T-cell (primary cell): ENCODE results near the gene HSDL2. TPM values are rescaled to one million over a fixed set of nuclear protein-coding genes. Genes with fewer than 3 reads are reported as not detected.
"Not testable (repeated sequence)": the region's sequence is repeated elsewhere in the genome, so short reads cannot be mapped to it uniquely, and the experiment has no call there.

ENCODE experiments used
- ATAC-seq, 4 experiments: fragments of 200-7000 bp in 3 of 4; fragments of 150-1000 bp in 1 of 4; cut with Tn5 transposase; replicated peaks in 1 of 4; 1 replicate in 3 of 4; 2 replicates in 1 of 4; pipeline ENCODE4 v1.10.0; 2021; ENCODE audit warnings: moderate library complexity in 3 of 4, mild to moderate bottlenecking in 2 of 4, moderate number of reproducible peaks in 1 of 4
- CTCF ChIA-PET, 2 donors: fragments of 300-600 bp; sonication (Branson Sonifier 250); formaldehyde crosslinking; loops; one replicate each; lab custom pipeline; 2022; ENCODE audit warnings: antibody characterized with exemption in 2 of 2; lab: Charles Lee
- POLR2A ChIA-PET, 2 donors: fragments of 300-600 bp; sonication (Branson Sonifier 250); formaldehyde crosslinking; loops; one replicate each; lab custom pipeline; 2022; ENCODE audit warnings: antibody characterized with exemption in 2 of 2; lab: Charles Lee
- DNase-seq, 35 experiments: peaks; one replicate each; pipeline versions ENCODE4 v3.0.0 to v3.0.0-alpha.2; 2013 to 2023
- H3K27ac ChIP-seq: one replicate; pipeline ENCODE4 v1.5.1; 2013; ENCODE audit warnings: low read length
- H3K27me3 ChIP-seq, 2 experiments: replicated peaks in 1 of 2; 1 replicate in 1 of 2; 2 replicates in 1 of 2; pipeline versions ENCODE4 v1.6.1 to v1.7.0; 2013; ENCODE audit warnings: low read length in 1 of 2, mixed read lengths in 1 of 2; ENCODE audit not compliant: control insufficient read depth in 2 of 2, insufficient read depth in 2 of 2; ENCODE audit errors: extremely low read depth in 1 of 2
- H3K36me3 ChIP-seq, 2 donors: 1 replicate in 1 of 2; 2 replicates in 1 of 2; pipeline versions ENCODE4 v1.6.1 to v1.7.0; 2013; ENCODE audit warnings: low read length in 1 of 2; ENCODE audit not compliant: control insufficient read depth in 2 of 2, insufficient read depth in 1 of 2; ENCODE audit errors: extremely low read depth in 1 of 2
- H3K4me1 ChIP-seq, 2 experiments: 1 replicate in 1 of 2; 2 replicates in 1 of 2; pipeline versions ENCODE4 v1.6.1 to v1.7.0; 2013; ENCODE audit warnings: low read length in 2 of 2, mixed read lengths in 1 of 2; ENCODE audit not compliant: insufficient read depth in 2 of 2, control insufficient read depth in 1 of 2; ENCODE audit errors: extremely low read depth in 1 of 2
- H3K4me3 ChIP-seq, 2 donors: 1 replicate in 1 of 2; 2 replicates in 1 of 2; pipeline versions ENCODE4 v1.5.1 to v1.7.0; 2013; ENCODE audit warnings: mild to moderate bottlenecking in 2 of 2, low read length in 1 of 2, moderate library complexity in 1 of 2; ENCODE audit not compliant: control insufficient read depth in 1 of 2; ENCODE audit errors: extremely low read depth in 1 of 2
- H3K9me3 ChIP-seq: 2 replicates; pipeline ENCODE4 v1.7.0; 2013
- H3K27ac Mint-ChIP-seq, 2 donors: one replicate each; pipeline ENCODE4 v1.8.0; 2020 to 2021; ENCODE audit warnings: mild to moderate bottlenecking in 2 of 2, mixed read lengths in 2 of 2
- H3K27me3 Mint-ChIP-seq, 2 donors: one replicate each; pipeline ENCODE4 v1.8.0; 2021 to 2022; ENCODE audit warnings: mixed read lengths in 2 of 2
- H3K36me3 Mint-ChIP-seq: one replicate; pipeline ENCODE4 v1.8.0; 2021; ENCODE audit warnings: mixed read lengths
- H3K4me1 Mint-ChIP-seq, 3 donors: one replicate each; pipeline ENCODE4 v1.8.0; 2020 to 2022; ENCODE audit warnings: mixed read lengths in 3 of 3, mild to moderate bottlenecking in 1 of 3
- H3K4me3 Mint-ChIP-seq, 3 donors: one replicate each; pipeline ENCODE4 v1.8.0; 2020 to 2022; ENCODE audit warnings: mild to moderate bottlenecking in 3 of 3, mixed read lengths in 3 of 3, moderate library complexity in 3 of 3
- H3K9me3 Mint-ChIP-seq, 3 donors: one replicate each; pipeline ENCODE4 v1.8.0; 2020 to 2022; ENCODE audit warnings: mixed read lengths in 3 of 3
- WGBS: methylation state at CpG from one replicate; pipeline ENCODE4 v1.1.5; 2013; ENCODE audit warnings: missing lambda C conversion rate; ENCODE audit not compliant: insufficient coverage; 5-methylcytosine and 5-hydroxymethylcytosine counted together
- total RNA-seq, 35 experiments: library from RNA in 6 of 35; stranded (reverse) in 6 of 35; fragments of 120-200 nt in 1 of 35; gene quantifications; one replicate each; pipeline versions ENCODE4 v1.2.1 to v1.2.4 and lab custom pipeline; 2013 to 2026

The HSDL2 gene
- total RNA-seq, 5 donors from 2014 or later (not counting 1 experiment from before 2014, with no cell fraction given): 9.1 to 11.8 (median 10.8) TPM

DNA sequence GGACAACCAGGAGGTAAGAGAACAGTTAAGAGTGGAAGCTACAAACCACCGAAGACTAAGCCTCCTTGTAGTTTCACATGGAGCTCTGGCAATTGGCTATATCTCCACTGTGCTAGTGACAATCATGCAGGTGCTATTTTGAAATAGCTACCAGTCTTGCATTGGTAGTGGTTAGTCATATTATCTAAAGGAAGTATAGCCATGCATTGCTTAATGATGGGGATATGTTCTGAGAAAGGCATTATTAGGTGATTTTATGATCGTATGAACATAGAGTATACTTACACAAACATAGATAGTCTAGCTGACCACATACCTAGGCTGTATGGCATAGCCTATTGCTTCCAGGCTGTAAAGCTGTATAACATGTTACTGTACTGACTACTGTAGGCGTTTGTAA is 28.4 kb downstream of the HSDL2 start:
- peaks cover 54% of the 10 kb centered on the region for H3K36me3 Mint-ChIP-seq
- Histone ChIP-seq H3K27me3 (no peaks in the 10 kb centered on the region), H3K27ac (no peak overlapping the region), H3K36me3 (peaks cover 0 to 16% of the 10 kb centered on the region in 2 donors), H3K4me1 (no peaks in the 10 kb centered on the region), H3K9me3 (no peaks in the 10 kb centered on the region), H3K4me3 (no peak overlapping the region)
- ChIA-PET POLR2A (no interaction called here), CTCF (no interaction called here)
- no peak overlapping the region for H3K4me3 Mint-ChIP-seq
- no CpG with 5 or more reads among the region's 3 CpGs for WGBS
- H3K9me3 Mint-ChIP-seq: no peaks in the 10 kb centered on the region
- DNase-seq (no peak), ATAC-seq (no peak)
- no peaks in the 10 kb centered on the region for H3K27me3 Mint-ChIP-seq
- no peak overlapping the region for H3K27ac Mint-ChIP-seq
- H3K4me1 Mint-ChIP-seq: no peaks in the 10 kb centered on the region

DNA sequence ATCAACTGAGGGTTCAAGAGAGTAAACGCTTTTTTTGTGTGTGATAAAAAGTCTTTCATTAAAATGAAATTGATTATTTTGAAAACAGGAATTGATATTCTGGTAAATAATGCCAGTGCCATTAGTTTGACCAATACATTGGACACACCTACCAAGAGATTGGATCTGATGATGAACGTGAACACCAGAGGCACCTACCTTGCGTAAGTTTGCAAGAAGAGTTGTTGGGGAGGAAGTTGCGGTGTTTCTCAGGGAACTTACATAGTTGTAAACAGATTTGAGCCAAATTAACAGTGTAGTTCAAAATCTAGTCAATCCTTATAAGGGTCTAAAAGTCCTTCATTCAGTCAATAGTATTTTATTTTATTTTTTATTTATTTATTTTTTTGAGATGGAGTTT is 28.9 kb downstream of the HSDL2 start:
- peaks cover 0 to 16% of the 10 kb centered on the region in 2 donors for H3K36me3 ChIP-seq
- no peaks in the 10 kb centered on the region for H3K9me3 ChIP-seq
- Mint-ChIP-seq H3K27ac (no peak overlapping the region), H3K27me3 (no peaks in the 10 kb centered on the region), H3K4me3 (no peak overlapping the region), H3K4me1 (no peaks in the 10 kb centered on the region), H3K9me3 (no peaks in the 10 kb centered on the region), H3K36me3 (peaks cover 51% of the 10 kb centered on the region)
- no peak overlapping the region for H3K27ac ChIP-seq
- DNase-seq (no peak), ATAC-seq (no peak)
- POLR2A ChIA-PET: no interaction called here
- no peaks in the 10 kb centered on the region for H3K27me3 ChIP-seq
- no peak overlapping the region for H3K4me3 ChIP-seq
- CTCF ChIA-PET: no interaction called here
- WGBS: no CpG with 5 or more reads among the region's 4 CpGs
- H3K4me1 ChIP-seq: no peaks in the 10 kb centered on the region

DNA sequence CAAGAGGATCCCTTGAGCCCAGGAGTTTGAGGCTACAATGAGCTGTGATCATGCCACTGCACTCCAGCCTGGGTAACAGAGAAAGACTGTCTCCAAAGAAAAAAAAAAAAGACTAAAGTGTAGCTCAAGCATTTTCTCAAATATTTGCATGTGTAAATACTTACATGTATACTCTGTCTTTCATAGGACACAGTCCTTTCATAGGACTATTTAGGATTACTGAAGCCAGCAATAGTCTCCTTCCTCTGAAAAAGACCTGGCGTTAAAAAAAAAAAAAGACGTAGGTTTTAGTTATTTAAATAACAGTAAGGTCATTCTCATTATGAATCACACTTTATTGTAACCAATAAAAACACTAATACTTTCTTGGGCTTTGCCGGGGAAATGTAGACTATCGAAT is 29.9 kb downstream of the HSDL2 start:
- Mint-ChIP-seq H3K9me3 (no peaks in the 10 kb centered on the region), H3K4me1 (no peaks in the 10 kb centered on the region), H3K4me3 (no peak overlapping the region), H3K27ac (no peak overlapping the region), H3K36me3 (peaks cover 42% of the 10 kb centered on the region), H3K27me3 (no peaks in the 10 kb centered on the region)
- Histone ChIP-seq H3K4me3 (no peak overlapping the region), H3K4me1 (no peaks in the 10 kb centered on the region), H3K27me3 (no peaks in the 10 kb centered on the region), H3K36me3 (peaks cover 0 to 16% of the 10 kb centered on the region in 2 donors), H3K27ac (no peak overlapping the region), H3K9me3 (no peaks in the 10 kb centered on the region)
- 100% methylated on average over 2 of the region's 4 CpGs for WGBS
- ATAC-seq: no peak
- no peak for DNase-seq
- ChIA-PET CTCF (interaction anchor here in 1 of 2 donors (0.5 kb wide), 1 partner anchor 1101 kb away, joined by 4 read pairs; no protein-coding TSS in a partner anchor), POLR2A (interaction anchor here in 1 of 2 donors (0.6 kb wide), 1 partner anchor 744 kb away, joined by 5 read pairs; no protein-coding TSS in a partner anchor)

DNA sequence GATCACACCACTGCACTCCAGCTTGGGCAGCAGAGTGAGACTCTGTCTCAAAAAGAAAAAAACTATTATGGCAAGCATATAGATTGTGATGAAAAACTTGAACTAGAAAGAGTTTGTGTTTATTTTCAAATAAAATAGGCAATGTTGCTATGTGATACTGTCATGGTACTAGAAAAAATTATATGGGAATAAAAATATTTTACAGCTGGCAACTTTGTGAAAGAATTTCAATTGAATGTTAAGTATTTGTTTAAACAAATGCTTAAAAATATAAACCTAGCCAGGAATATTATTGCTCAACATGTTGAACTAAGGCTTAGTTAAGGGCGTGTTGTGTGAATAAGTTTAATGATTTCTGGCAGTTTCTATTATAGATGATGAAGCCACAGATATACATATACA is 31.7 kb downstream of the HSDL2 start:
- no peaks in the 10 kb centered on the region for H3K27me3 Mint-ChIP-seq
- no peak overlapping the region for H3K4me3 ChIP-seq
- ChIA-PET POLR2A (no interaction called here), CTCF (no interaction called here)
- peaks cover 0 to 16% of the 10 kb centered on the region in 2 donors for H3K36me3 ChIP-seq
- no CpG with 5 or more reads among the region's 1 CpG for WGBS
- ATAC-seq: no peak
- peaks cover 45% of the 10 kb centered on the region for H3K36me3 Mint-ChIP-seq
- H3K27me3 ChIP-seq: no peaks in the 10 kb centered on the region
- no peak overlapping the region for H3K27ac Mint-ChIP-seq
- H3K9me3 ChIP-seq: no peaks in the 10 kb centered on the region
- DNase-seq: no peak
- H3K9me3 Mint-ChIP-seq: no peaks in the 10 kb centered on the region
- no peaks in the 10 kb centered on the region for H3K4me1 ChIP-seq
- H3K27ac ChIP-seq: no peak overlapping the region
- H3K4me3 Mint-ChIP-seq: no peak overlapping the region
- H3K4me1 Mint-ChIP-seq: no peaks in the 10 kb centered on the region

DNA sequence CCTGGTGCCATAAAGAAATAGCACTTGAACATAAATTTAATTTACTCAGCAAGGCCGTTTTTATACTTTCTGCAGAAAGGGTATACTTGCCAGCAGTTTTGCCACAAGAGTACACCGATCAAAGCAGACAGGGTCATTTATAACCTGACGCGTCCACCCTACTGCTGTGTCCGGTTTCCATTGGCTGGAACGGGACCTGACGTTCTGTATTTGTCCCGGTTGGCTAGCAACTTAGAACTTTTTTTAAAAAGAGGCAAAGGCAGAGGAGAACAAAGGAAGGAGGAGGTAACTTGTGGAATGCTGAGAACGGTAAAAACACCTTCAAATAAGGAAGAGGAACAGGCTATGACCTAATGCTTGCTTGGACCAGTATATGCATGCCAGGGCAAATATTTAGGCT is 33.8 kb downstream of the HSDL2 start:
- H3K4me1 Mint-ChIP-seq, H3K27ac Mint-ChIP-seq, H3K9me3 Mint-ChIP-seq, H3K4me3 ChIP-seq, ATAC-seq, H3K4me3 Mint-ChIP-seq, H3K36me3 ChIP-seq, H3K4me1 ChIP-seq, H3K9me3 ChIP-seq, H3K27ac ChIP-seq, POLR2A ChIA-PET, DNase-seq, H3K27me3 Mint-ChIP-seq, H3K27me3 ChIP-seq: not testable (repeated sequence)
- CTCF ChIA-PET: interaction anchor here in 1 of 2 donors (0.5 kb wide), 1 partner anchor 315 kb away, joined by 3 read pairs; no protein-coding TSS in a partner anchor
- 94% methylated on average over 2 of the region's 9 CpGs for WGBS
- H3K36me3 Mint-ChIP-seq: peaks cover 29% of the 10 kb centered on the region

DNA sequence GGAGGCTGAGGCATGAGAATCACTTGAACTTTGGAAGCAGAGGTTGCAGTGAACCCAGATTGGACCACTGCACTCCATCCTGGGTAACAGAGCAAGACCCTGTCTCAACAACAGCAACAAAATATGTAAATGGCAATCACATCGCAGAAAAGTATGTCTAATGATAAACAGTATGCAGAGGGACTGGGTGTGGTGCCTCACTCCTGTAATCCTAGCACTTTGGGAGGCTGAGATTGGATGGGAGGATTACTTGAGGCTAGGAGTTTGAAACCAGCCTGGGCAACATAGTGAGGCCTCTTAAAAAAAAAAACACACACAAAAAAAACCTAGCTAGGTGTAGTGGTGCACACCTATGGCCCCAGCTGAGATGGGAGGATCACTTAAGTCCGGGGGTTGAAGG is 40.3 kb downstream of the HSDL2 start:
- H3K27ac Mint-ChIP-seq: no peak overlapping the region
- H3K4me3 Mint-ChIP-seq: no peak overlapping the region
- no peak for DNase-seq
- Histone ChIP-seq H3K36me3 (no peaks in the 10 kb centered on the region), H3K27ac (no peak overlapping the region), H3K27me3 (no peaks in the 10 kb centered on the region), H3K4me3 (no peak overlapping the region), H3K9me3 (no peaks in the 10 kb centered on the region), H3K4me1 (no peaks in the 10 kb centered on the region)
- ChIA-PET CTCF (no interaction called here), POLR2A (no interaction called here)
- ATAC-seq: no peak
- no peaks in the 10 kb centered on the region for H3K27me3 Mint-ChIP-seq
- peaks cover 32% of the 10 kb centered on the region for H3K36me3 Mint-ChIP-seq
- WGBS: no CpG with 5 or more reads among the region's 2 CpGs
- no peaks in the 10 kb centered on the region for H3K4me1 Mint-ChIP-seq
- H3K9me3 Mint-ChIP-seq: no peaks in the 10 kb centered on the region

DNA sequence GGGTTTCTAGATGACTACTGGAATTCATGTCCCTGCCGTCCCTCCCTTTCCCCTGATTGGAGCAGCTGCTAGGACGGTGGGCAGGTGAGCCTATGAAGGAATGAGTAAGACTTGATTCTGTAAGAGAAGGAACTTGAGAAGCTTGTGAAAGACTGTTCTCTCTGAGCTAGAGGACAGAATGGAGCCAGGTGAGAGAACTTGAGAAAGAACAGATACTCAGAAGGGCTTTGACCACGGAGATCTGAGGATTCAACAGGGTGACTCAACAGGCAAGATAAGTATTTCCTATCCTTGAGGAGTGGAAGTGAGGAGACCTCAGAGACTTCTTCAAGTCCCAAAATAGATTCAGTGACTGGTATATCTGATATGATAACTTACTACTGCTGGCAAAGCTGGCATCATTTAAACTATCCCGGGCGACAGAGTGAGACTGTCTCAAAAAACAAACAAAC is 41.9 kb downstream of the HSDL2 start:
- DNase-seq (no peak), ATAC-seq (no peak)
- no peak overlapping the region for H3K27ac ChIP-seq
- Mint-ChIP-seq H3K36me3 (peaks cover 27% of the 10 kb centered on the region), H3K4me3 (no peak overlapping the region), H3K4me1 (no peaks in the 10 kb centered on the region), H3K27me3 (no peaks in the 10 kb centered on the region), H3K9me3 (no peaks in the 10 kb centered on the region), H3K27ac (no peak overlapping the region)
- H3K4me1 ChIP-seq: no peaks in the 10 kb centered on the region
- H3K27me3 ChIP-seq: no peaks in the 10 kb centered on the region
- no peak overlapping the region for H3K4me3 ChIP-seq
- ChIA-PET POLR2A (no interaction called here), CTCF (no interaction called here)
- 88% methylated on average over 1 of the region's 5 CpGs for WGBS
- H3K36me3 ChIP-seq: no peaks in the 10 kb centered on the region
- no peaks in the 10 kb centered on the region for H3K9me3 ChIP-seq
